ENCODE data around the gene KRT86.
"Not testable (repeated sequence)": the region's sequence is repeated elsewhere in the genome, so short reads cannot be mapped to it uniquely, and the experiment has no call there.

KRT86 gene

DNA sequence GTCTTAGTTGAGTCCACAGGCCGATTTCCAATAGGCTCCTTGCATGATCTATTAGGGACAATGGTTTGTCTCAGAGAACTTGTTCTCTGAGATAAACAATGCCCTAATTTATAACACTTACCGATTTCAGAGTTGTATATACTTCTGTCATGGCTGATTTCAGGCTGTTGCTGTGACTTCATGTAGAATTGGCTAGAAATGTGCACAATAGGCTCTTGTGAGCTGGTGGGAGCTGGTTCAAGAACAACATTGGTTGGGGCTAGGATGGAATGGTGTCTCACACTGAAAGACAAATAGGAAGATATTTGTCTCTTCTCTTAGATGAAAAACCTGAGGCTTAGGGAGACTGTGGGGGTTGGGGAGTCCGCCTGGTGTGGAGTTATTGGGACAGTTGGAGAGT is 6.7 kb upstream of the KRT86 start:
- DNase-seq (ENCODE audit: low read depth in 2 of 2), result no peak

DNA sequence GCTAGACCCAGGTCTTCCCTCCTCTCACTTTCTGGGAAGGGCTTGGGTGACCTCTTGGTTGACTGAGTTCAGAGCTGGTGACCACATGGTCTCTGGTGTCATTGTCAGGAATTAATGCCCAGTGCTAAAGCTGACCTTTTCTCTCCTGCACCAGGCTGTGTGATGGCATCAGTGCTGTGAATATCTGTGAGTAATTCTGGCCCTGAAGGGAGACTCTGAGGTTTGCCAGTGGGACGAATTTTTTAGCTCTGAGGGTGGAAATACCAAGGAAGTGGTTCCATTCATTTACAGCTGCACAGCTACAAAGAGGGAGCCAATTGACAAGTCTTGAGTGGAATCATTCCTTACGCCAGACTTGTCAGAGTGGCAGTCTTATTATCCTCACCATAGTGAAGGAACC is 6.2 kb upstream of the KRT86 start:
- DNase-seq (ENCODE audit: low read depth in 2 of 2), result no peak

DNA sequence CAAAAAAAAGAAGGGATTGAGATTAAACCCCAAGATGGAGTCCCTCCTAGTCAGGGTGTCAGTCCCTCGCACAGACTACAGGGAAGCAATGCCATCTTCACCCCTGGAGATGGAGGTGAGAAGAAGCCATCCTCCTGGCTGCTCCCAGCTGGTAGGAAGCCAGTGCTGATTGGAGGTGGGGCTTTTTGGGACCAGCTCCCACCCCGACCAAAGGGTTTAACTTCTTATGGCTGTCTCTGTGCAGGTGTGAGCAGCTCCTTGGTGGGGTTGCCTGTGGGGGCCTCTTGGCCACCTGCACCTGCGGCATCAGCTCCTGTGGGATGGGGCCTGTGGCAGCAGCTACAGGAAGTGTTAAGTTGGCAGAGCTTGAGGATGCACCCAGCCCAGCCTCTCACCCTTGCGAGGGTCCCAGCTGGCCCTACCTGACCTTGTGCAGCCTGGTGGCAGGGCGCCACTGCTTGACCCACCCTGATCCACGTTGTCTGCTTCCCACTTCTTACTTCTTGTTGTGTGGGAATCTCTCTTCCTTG is 3.8 kb upstream of the KRT86 start:
- DNase-seq (ENCODE audit: low read depth in 2 of 2), result no peak

DNA sequence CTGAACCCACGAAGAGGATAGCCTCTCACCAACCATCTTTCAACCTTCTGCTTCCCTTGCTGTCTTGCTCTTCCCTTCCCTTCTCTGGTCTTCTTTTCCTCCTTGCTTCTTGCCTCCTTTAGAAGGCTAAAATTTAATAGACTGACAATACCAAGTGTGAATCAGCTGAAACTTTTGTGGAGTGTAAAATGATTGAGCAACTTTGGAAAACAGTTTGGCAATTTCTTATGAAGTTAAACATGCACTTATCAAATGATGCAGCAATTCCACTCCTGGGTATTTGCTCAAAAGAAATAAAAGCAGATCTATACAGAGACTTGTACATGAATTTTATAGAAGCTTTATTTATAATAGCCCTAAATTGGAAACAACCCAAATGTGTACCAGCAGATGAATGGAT is 3.3 kb upstream of the KRT86 start:
- no peak for DNase-seq (ENCODE audit: low read depth in 2 of 2)

DNA sequence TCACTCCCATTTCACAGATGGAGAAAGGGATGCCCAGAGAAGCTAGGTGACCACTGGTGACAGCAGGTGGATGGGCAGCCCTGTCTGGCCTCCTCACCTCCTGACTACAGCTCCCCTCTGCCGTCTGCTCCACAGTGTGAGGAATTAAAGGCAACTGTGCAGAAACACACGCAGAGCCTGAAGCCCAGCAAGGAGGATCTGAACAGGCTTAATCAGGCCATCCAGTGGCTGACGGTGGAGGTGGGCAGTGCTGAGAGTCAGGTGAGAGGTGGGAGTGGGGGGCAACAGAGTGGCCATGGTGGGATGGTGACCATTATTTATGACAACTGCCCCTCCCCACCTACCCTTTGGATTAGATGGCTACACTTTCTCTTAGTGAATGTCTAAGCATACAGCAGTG is 1.2 kb downstream of the KRT86 start:
- no peak for DNase-seq (ENCODE audit: low read depth in 2 of 2)

DNA sequence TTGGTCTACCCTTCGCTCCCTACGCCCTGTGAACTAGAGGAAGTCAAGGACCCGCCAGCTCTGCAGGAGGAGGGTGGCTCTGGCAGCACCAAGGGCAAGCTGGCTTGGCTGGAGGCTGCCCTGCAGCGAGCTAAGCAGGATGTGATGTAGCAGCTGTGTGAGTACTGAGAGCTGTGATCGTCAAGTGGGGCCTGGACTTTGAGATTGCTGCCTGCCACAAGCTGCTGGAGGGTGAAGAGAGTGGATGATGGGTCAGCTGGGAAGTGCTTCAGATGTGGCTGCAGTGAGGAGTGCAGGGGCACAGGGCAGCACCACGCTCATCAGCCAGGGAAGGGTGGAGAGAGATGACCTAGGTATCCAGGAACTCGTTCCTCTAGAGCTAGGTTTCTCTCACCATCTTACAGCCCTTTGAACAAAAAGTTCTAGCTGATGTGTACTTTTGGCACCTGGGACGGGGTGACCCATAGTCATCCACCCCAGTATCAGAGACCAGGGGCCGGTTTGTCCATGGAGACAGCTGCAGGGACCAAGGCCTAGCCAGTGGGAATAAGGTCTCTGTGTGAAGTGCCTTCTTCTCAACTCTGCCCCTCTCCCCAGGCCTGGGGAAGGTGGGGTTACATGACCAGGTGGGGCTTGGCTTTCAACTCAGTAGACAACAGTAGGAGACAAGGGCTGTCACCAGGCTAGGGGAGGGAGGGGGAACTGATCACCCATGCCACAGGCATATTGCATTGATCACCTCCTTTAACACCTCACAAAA is 3.2 kb downstream of the KRT86 start:
- DNase-seq (ENCODE audit: low read depth in 2 of 2), result no peak

DNA sequence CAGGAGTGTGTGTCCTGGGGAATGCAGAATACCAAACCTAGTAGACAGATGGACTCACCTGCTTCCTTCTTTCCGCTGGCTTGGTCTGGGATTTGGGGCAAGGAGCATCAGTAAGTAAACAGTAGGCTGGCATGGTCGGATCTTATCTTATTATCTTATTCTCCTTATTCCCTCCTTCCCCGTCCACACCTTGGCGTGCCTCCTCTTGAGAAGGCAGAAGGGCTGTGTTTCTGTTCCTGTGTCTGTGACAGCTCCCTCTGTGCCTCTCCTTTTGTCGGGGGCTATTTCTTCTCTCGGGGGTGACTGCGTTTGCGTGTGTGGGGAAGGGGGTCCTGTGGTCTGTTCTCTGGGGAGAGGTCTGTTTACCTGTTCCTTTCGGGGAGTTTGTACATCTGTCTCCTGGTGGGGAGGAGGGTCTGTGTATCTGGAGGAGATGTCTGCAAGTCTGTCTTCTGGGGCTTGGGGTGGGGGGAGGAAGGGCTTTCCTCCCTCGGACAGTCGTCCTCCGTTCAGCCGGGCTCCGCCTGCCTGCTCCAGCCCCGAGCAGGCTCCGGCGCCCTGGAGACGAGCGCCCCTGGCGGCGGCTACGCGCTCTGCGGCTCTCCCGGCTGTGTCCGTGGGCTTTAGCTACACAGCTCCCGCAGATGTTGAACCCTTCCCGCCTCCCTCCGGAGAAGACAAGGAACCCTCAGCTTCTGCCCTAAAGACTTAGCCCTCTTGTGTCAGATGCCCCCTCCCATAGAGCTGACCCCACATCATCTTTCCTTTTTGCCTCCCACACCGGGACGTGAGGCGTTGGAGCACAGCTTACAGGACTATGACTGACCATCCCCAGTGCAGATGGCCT is 4.4 kb downstream of the KRT86 start:
- DNase-seq (ENCODE audit: low read depth in 2 of 2), result peak; percentile 62 to 71

DNA sequence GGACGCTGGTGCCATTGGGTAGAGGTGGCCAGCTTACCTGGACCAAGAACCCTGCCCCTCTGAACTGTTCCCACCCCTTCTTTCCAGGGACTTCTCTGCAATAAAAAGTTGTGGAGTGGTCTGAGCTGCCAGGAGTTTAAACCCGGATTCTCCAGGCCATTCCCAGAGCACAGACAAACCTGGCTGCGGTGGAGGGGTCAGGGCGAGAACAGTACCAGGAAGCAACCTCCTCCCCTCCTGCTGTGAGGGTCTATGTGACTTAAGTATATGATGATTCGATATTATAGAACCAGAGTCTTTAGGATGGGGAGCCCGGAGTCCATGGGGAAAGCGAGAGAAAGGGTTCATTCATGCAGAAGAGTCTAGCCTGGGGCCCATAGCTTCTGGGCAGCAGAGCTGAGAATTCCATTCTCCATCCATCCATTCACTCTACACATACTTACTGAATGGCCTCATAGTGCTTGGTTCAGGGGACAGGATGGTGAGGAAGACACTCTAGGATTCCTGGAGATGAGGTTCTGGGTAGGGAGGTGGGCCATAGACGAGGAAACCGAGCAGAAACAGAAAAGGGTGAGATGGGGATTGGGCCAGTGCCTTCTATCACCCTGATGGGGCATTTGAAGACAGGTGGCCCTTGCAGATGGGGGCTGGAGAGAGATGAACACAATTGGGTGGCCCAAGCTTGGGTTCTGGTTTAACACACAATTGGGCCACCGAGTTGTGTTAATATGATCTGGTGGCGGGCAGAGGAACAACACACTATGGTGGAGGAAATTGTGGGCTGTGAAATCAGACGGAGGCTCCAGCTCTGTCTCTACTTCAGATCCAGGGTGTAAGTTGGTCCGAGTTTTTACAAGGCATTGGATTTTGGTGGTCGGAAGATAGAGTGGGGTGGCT is 5.2 kb downstream of the KRT86 start:
- no peak for DNase-seq (ENCODE audit: low read depth in 2 of 2)

DNA sequence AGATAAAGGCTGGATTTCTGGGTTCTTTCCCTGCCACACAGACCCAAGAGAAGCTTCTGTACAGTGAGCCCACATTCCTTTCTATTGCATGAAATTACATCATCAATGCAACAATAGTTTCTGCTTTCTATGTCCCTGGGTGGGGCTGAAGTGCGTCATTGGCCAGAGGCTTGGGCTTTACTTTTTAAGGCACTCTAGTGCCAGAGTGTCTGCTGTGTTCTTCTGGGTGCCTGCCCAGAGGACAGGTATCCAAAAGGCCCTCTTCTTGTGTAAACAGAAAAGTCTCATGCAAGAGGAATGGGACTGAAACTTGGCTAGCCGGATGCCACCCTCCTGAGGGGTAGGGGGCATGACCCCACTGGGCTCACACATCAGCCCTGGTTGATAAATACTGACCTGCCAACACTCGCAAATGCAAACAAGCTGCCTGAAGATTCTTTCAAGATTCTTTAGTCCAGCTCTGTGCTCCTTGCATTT is 5.9 kb downstream of the KRT86 start:
- DNase-seq (ENCODE audit: low read depth in 2 of 2), result no peak

DNA sequence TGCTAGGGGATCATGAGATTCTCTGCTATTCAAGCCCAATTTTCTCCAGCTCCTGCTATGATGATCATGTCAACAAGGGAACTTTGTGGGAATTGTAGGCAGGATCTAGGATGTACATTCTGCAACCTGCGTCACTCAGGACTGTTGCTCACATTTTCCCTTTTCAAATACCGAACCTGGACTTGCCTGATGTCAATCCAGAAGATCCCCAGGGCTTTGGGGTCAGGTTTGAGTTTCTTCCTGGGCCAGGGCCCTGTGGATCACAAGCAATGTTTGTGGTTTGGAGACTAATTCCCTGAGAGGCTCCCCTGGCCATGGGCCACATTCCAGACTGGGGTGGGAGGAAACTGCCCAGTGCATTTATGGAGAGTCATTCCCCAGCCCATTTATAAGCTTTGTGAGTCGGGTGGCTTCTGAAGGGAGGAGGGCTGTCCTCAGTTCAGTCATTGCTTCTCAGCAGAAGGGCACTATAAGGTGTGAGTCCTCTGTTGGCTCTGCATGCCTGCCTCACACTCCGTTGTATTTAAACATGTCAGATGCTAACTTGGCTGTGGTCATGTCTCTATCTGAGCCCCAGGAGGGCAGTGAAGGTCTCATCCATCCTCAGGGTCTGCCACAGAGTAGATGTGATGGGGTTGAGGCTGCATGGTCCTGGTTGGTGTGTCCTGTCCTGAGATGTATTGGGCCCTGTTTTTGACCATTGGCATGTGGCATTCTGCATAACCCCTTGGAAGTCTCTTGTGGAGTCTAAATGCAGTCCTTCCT is 6.5 kb downstream of the KRT86 start:
- DNase-seq (ENCODE audit: low read depth in 2 of 2), result no peak

DNA sequence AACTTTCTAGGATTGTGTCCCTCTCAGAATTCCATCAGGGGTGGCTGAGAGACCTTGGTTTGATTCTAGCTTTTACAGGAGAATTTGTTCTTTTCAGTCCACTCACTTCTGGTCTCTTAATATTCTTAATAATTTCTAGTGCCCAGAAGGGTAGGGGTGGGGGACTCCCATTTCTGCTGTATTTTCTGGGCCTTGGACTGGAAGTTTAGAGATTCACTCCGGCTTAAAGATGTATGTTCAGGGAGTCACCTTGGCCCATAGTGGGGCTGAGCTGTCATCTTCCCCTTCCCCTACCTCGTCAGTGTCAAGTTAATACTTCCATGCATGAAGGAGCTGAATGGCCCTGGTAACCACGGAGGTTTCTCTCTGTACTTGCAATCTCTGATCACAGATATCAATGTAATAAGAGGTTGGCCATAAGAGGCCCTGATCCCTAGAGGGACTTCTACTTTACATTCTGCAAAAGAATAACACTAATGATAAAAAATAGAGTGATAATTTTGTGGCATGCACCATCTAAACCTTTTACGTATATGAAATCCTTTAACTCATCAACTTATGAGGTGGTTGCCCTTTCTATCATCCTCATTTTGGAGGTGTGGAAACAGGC is 10.2 kb downstream of the KRT86 start:
- DNase-seq (ENCODE audit: low read depth in 2 of 2), result no peak

DNA sequence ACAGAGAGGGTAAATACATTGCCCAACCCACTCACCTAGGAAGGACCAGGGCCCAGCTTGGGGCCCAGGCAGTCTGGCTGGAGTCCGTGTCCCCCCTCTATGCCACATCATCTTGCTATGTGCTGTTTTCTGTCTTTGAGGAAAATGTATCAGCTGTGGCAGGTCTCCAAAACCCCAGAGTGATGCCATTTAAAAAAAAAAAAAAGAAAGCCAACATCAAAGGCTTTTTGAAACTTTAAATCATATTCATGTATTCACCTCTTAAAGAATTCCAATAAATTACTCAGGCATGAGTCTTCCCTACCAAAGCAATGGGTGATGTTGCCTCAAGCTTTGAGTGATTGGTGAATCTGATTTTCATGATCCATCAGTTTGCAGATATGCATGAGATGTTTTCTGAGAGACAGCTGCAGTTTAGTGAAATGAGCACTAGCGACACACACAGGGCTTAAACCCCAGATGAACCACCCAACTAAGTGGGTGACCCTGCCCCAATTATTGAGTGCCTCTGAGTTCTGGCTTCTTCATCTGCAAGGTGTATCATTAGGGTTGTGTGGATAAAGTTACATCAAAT is 10.8 kb downstream of the KRT86 start:
- no peak for DNase-seq (ENCODE audit: low read depth in 2 of 2)

DNA sequence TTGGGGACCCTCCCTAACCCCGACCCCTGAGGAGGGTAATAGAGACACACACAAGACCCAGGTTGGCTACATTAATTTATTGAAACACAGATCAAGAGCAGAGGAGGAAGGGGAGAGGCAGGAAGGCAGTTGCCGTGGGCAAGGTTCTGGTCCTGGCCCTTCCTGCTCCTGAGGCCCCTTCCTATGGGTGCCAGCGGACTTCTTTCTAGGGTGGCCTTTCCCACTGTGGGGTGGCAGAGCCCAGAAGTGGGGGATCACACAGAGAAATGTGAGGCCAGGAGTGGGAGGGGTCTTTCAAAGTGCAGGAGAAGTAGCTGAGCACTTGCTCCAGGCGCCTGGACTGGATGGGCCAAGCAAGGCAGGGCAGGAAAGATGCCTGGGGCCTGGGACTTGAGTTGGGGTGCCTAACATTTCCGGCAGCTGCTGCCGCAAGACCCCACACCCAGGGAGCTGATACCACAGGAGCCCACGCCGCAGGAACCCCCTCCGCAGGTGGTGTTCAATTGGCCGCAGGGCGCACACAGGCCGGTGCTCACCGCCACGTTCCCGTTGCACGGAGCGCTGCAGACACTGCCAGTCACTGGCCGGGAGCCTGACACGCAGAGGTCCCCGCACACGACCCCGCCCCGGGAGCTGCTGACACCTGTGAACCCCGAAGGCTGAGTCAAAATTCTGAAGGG is 11.5 kb downstream of the KRT86 start:
- no peak for DNase-seq (ENCODE audit: low read depth in 2 of 2)

DNA sequence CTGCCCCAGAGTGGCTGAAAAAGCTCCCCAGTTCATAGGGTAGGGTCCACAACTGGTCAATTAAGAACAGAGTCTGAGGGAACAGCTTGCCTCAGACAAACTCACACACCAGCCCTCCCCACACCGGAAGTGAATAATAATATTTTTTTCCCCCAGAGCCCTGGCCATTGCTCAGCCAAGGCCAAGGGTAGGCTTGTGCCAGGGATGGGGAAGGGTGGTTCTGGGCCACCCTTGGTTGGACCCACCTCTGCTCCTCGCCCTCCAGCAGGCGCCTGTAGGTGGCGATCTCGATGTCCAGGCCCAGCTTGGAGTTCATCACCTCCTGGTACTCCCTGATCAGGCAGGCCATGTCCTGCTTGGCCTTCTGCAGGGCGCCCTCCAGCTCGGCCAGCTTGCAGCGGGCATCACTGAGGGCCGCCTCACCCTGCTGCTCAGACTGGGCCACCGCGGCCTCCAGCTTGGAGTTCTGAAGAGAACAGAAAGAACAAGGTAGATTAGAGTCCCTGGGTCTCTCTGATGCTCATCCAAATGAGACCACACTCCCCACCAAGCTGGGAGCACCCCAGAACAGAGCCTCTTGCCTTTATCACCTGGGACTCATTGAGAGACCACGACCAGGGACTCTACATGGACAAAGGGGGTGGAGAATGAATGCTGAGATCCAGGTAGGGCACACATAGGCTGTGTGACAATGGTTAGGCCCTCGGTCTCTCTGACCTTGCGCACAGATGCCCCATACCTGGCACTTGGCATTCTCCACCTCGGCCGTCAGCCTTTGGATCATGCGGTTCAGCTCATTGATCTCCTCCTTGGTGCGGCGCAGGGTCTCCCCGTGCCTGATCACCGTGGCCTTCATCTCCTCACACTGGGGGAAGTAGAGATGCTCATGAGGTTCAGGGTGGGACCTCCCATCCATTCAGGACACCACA is 12.7 kb downstream of the KRT86 start:
- not testable (repeated sequence) for DNase-seq (ENCODE audit: low read depth in 2 of 2)

DNA sequence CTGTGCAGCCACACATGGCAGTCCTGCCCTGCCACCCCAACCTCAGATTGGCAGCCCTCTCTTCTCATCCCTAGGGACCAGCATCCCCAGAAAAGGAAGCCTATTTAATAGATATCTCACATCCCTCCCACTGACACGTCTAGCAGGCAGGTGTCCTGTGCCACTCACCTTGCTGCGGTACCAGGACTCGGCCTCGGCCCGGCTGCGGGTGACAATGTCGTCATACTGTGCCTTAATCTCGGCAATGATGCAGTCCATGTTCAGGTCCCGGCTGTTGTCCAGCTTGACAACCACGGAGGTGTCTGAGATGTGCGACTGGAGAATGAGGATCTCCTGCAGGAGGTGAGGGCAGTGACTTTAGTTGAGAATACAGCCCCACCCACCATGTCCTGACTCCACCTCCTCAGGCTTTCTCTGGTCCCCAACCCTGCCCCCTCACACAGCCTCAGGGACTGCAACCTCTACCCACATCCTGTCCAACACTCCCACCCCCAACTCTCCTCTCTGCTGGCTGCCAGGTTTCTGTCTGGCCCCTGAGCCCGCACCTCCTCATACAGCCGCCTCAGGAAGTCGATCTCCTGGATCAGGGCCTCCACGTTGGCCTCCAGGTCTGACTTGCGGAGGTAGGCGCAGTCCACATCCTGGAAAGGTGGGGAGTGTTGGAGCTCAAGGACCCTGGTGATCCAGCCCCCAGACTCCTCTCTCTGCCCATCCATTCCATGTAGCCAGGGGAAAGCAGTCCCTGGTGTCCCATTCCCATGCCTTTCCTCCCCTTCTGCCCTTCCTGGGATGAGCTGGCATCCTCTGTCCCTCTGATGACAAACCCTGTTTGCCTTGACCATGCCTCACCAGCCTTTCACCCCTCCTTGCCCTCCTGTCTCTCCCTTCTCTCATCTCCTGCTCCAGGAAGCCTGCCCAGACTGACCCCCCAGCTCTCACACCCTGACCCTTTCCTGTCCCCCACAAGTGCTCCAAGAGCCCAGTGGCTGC is 13.7 kb downstream of the KRT86 start:
- DNase-seq (ENCODE audit: low read depth in 2 of 2), result not testable (repeated sequence)

DNA sequence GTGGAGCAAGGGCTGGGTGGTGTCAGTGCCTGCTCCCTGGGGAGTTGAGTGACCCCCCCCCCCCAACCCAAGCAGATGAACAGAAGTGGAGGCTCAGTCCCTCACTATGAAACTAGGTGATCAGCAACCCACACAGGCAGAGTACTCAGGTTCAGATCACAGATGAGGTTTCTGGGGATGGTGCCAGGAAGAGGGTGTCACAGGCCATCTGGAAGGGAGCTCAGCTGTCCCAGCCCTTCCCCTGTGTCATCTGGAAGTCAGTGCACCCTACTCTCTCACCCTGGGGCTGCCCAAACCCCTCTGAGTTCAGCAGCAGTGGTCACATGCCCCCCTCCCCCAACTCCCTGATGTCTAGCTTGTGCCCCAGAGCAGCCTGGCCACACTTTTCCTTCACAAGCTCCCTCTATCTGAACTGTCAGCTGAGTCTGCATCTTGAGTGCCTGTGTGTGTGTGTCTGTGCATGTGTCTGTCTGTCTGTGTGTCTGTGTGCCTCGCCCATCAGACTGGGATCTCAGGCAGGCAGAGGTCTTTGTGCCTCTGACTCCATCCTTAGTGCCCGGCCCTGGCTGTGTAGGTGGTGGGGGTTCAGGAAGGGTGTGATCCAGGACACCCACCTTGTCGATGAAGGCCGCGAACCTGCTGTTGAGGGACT is 16.2 kb downstream of the KRT86 start:
- DNase-seq (ENCODE audit: low read depth in 2 of 2), result not testable (repeated sequence)
